Neural cell (in vitro differentiated cells): ENCODE results near the gene TMEM19.

Source experiments
- CTCF ChIP-seq: fragments of 450-650 bp; IDR thresholded peaks from 2 replicates; pipeline ENCODE4 v1.5.1; 2014; ENCODE audit warnings: antibody characterized with exemption, mild to moderate bottlenecking, moderate library complexity; ENCODE audit not compliant: poor library complexity, severe bottlenecking
- EP300 ChIP-seq: fragments of 450-650 bp; conservative IDR thresholded peaks from 2 replicates; pipeline ENCODE4 v1.6.1; 2014; ENCODE audit warnings: antibody characterized with exemption, mild to moderate bottlenecking, moderate library complexity; ENCODE audit not compliant: poor library complexity, severe bottlenecking
- POLR2AphosphoS5 ChIP-seq: IDR thresholded peaks from 2 replicates; pipeline ENCODE4 v1.6.1; 2012

DNA sequence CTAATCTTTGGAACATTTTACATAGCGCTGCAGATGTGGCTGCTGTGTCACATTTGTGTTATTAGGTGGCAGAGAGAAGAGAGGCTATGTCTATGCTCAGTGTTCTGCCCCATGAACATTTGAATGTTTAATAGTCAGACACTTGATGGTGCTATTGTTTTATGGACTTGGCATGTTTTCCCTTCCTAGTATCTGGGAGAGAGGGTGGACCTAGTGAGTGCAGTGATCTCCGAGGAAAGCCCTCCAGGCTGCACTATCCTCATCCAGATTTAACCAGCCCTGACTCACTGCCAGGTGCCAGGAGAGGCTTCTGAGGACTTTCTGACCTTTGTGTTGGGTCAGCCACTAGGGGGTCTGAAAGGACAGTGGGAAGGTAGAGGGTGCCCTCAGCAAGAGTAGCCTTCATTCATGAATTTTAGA, 46.5 kb upstream of the TMEM19 start:
- no peak for TF ChIP-seq CTCF
- TF ChIP-seq POLR2AphosphoS5 = no peak
- no peak for TF ChIP-seq EP300
